Stimulated activated CD8-positive, alpha-beta memory T cell treated with anti-CD3 and anti-CD28 coated beads, Interleukin-12 subunit alpha, Interleukin-12 subunit beta, amount 100 ng/mL, for 24 hours (primary cell): ENCODE data around the gene ARHGEF2.

ENCODE experiments used
- DNase-seq: peaks from one replicate; pipeline ENCODE4 v3.0.0-alpha.2; 2020; ENCODE audit errors: extremely low read depth

The ARHGEF2 gene

DNA sequence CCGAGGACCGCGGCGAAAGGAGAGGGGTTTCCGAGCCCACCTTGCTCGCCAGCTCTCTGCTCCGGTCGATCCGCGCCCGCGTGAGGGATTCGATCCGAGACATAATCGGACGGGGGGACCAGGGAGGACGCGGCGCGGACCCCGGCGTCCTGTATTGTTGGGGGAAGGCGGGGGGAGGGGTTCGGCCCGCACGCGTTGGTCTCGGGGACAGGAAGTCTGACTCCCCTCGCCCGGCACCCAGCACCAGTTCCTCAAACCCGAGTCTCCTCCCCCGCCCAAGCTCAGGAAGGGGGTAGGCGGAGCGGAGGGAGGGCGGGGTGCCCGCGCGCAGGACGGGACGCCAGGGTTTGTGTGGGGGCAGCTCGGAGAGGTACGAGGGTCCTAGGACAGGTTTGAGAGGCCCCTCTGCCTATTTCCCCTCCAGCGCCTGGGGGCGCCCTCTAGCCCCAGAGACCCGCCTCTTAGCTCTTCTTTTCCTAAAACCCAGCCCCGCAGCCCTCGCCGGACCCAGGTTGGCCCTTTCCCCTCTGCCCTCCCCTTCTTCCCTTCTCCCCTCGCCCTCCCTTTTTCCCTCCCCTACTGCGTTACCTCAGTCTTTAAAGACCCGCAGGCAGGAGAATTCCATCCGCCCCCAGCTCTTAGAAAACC lies at the start of gene ARHGEF2:
TSS of gene ARHGEF2 (minus strand) at position 223 of the 648 bp plus-strand sequence. CDS start at position 103, 120 bp downstream.
- DNase-seq: peak; percentile 69

DNA sequence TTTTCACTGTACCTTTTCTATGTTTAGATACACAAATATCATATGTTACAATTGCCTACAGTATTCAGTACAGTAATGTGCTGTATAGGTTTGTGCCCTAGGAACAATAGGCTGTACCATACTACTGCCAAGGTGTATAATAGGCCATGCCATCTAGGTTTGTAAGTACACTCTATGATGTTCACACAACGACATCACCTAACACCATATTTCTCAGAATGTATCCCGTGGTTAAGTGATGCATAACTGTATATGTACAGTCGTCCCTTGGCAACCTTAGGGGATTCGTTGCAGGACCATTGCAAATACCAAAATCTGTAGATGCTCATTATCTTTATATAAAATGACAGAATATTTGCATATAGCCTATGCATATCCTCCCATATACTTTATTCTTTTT lies 48.2 kb upstream of the ARHGEF2 start:
- DNase-seq: no peak

DNA sequence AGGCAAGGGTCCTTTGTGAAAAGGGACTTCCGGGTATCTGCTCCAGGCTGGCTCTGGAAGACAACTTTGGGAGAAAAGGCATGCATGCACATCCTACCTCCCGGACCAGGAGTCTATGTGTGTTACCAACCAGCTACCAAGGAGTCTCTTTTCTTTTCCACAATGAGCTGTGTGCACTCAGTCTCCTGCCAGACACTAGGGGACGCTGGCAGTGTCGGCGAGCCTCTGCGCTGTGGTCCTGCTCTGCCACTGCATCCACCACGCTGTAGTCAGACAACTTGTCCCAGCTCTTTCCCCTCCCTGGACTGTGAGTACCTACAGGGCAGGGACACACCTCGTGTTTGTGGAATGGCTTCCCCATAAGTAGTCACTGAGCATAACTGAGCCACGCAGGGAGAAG lies 47.5 kb upstream of the ARHGEF2 start:
- no peak for DNase-seq

GRCh38 chr1:156024801-156025200 lies 46.5 kb upstream of the ARHGEF2 start:
- DNase-seq: no peak

GRCh38 chr1:156021954-156022353 lies 43.6 kb upstream of the ARHGEF2 start:
- no peak for DNase-seq

DNA sequence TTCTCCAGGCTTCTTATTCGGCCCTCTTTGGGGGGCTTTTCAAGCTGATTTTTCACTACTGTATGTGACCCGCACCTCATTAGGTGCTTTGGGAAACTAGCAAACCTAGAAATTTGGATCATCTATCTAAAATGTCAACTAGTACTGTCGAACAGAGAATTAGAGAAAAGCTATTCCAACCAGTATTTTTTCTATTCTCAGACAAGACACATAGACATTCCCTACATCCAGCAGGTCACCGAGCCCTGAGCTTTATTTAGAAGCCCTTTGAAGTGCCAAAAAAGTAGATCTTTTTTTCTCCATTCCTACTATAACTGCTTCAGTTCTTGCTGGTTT lies 42.7 kb upstream of the ARHGEF2 start:
- DNase-seq: no peak

DNA sequence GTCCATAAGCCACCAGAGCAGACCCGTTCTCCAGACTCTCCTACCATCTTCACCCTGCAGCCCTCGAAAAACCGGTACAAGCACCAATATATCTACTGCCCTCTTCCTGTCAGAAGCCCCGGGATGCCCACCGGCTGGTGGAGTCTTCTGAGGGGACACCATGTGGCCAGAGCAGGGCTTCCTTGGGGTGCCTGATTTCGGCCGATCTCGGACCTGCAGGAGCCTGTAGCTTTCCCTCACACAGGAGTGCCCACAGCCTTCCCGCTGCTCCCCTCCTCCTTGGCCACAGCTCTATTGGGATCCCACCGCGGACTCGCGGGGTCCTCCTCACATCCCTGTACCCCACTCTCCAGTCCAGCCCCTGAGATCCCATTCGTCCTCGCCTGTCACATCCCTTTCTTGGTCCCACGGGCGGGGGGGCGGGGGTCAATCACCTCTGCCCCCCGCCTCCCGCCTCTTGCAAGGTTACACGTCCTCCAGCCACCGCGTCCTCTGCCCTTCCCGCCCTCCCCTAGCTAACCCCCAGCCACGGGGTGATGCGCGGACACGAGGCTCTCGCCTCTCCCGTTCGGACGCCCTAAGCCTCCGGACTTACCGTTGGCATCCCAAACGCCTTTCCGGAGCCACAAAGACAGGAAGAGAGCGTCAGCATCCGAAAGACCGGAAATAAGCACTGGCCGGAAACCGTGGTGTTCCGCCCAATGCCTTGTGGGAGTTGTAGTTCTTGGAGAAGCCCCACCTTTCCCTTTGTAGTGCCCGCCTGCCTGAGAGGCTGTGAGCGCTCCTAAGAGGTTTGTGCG lies 42.1 kb upstream of the ARHGEF2 start, which contains the start of gene SSR2:
TSS of gene SSR2 (minus strand) at position 659 of the 800 bp plus-strand sequence. CDS start 784 bp downstream, outside the sequence.
- peak; percentile 47 for DNase-seq

DNA sequence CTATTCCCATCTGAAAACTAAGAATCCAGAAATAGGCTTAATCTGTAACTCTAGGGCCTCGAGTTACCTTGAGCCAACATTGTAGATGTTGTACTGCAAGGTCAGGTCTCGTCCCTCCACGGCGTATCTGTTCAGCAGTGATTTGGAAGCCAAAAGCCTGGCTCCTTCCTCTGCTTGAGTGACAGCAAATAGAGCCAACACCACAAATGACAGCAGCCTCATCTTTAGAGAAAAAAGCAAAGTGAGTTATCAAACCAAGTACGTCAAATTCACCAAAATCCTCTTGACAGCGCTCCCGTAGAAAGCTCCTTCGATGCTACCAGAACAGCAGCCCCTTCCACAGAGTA lies 41.6 kb upstream of the ARHGEF2 start:
- DNase-seq: no peak

- DNase-seq: no peak
These were observed 36.5 kb upstream of the ARHGEF2 start for GRCh38 chr1:156014829-156015228.

- DNase-seq: no peak
These were observed 33.9 kb upstream of the ARHGEF2 start for GRCh38 chr1:156012051-156012817.

- DNase-seq: no peak
These were observed 31.1 kb upstream of the ARHGEF2 start for GRCh38 chr1:156009404-156009803.

- DNase-seq: no peak
These were observed 28.5 kb upstream of the ARHGEF2 start for GRCh38 chr1:156006666-156007376.

DNA sequence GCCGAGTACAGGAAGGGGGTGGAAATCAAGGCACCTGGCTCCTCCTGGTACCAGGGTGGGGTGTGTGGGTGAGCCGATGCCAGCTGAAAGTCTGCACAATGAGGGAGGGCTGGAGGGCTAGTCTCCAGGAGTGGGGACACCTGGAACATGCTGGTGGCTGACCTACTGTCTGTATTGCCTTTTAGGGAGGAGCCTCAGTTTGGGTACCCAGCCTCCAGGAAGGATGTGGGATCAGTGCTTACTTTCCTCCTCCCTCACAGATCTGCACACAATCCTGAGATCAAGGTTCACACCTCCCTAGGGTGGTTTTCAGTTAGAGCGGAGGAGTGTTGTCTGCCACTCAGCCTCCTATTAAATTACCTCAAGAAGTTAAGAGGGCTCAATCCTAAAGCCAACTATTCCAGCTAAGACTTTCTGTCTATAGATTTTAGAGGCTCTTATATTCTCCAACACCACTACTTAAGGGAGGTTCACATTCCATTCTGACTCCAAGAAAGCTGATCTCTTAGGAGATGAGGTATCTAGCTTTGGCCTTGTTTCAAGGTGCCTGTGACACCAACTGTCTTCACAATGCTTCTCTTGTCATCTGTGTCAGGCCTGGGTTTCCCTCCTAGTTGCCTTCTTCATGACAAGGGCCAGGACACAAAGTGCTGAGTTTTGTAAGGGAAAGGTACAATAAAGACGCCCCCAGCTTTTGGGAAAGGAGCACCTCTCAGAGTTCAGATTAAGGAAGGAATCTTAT lies 26.7 kb upstream of the ARHGEF2 start:
- no peak for DNase-seq

DNA sequence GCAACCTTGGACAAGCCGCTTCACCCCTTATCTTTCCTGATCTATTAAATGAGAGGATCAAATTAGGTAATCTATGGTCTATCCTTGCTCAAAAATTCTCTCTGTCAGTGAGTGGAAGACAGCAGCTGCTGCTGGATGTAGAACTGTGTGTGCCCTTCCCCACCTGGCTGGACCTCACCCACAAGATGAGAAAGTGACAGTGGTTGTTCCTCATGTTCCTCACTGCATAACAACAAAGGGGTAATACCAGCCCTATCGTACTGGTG lies 25.5 kb upstream of the ARHGEF2 start:
- no peak for DNase-seq

GRCh38 chr1:156002188-156002911 lies 24.0 kb upstream of the ARHGEF2 start:
- no peak for DNase-seq

- no peak for DNase-seq
These were observed 23.4 kb upstream of the ARHGEF2 start for GRCh38 chr1:156001662-156002171.

DNA sequence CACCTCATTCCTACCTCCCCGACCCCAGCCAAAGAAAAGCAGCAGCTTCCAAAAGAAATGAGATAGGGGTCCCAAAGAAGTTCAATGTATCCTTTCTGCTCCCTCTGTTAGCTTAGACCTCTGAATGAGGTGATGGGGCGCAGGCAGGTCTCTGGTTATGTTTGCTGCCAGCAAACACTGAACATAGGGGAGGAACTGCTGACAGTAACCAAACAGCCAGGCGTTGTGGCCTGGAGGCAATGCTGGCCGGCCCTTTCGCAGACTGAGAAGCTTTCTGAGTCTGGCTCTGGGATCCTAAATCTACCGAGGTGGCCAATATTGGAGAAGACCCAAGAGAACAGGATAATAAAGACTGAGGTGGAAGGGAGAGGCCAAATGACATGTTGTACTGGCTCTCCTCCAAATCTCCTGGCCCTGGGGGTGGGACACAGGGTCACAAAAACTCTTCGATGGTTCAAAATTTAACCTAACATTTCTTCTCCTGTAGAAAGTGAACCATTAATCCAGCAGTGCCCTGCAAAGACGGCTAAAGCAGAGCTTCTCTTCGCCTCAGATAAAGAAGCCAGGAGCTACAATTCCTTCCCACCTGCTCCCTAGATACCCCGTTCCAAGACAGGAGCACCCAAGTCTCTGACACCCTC lies 22.8 kb upstream of the ARHGEF2 start:
- no peak for DNase-seq

- DNase-seq: no peak
These were observed 21.6 kb upstream of the ARHGEF2 start for GRCh38 chr1:155999964-156000363.

DNA sequence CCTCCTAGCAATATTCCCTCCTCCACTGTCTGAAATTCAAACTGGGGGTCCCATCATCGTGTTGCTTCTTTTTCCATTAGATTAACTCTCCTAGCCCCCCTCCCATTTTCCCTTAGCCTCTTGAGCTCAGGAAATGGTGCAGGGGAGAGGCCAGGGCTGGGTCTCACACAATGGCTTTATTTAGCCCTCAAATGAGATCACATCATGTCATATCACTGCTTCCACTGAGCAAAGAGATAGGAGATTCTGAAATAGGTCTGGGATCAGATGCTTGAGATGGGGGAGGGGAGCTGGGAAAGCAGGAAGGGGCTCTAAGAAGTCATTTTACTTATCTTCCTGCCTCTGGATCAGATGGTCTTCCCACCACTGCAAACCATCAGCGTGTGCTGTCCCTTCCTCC lies 17.8 kb upstream of the ARHGEF2 start:
- DNase-seq: no peak

- no peak for DNase-seq
These were observed 15.2 kb upstream of the ARHGEF2 start for GRCh38 chr1:155993595-155993994.
